GM21381 (cell line): ENCODE measurements around the gene LRBA.
"Not testable (repeated sequence)": the region's sequence is repeated elsewhere in the genome, so short reads cannot be mapped to it uniquely, and the experiment has no call there.

Source experiments
- ATAC-seq: cut with Tn5 transposase; IDR thresholded peaks from one replicate; pipeline ENCODE4 v1.9.1; 2021; ENCODE audit warnings: mild to moderate bottlenecking, moderate library complexity; ENCODE audit not compliant: unreplicated experiment

Gene LRBA

GRCh38 chr4:150746156-150746555 is 268.9 kb downstream of the LRBA start:
- no peak for ATAC-seq

DNA sequence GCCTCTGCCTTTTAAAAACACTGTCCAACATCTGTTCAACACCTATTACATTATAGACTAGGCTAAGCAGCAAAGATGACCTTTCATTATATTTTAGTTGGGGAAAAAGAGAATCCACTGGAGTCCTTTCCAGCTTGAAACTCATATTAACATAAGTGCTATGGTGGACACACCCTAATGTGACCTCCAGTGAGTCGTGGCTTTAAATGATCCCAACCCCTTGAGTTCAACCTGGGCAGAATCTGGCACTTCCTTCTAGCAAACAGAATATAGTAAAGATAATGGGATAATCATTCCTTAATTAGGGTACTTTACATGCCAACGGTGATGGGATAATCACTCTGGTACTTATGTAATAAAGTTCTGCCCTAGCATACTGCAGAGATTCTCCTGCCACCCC is 270.5 kb downstream of the LRBA start:
- no peak for ATAC-seq

- ATAC-seq, result no peak
These were observed 271.3 kb downstream of the LRBA start for GRCh38 chr4:150743564-150744342.

DNA sequence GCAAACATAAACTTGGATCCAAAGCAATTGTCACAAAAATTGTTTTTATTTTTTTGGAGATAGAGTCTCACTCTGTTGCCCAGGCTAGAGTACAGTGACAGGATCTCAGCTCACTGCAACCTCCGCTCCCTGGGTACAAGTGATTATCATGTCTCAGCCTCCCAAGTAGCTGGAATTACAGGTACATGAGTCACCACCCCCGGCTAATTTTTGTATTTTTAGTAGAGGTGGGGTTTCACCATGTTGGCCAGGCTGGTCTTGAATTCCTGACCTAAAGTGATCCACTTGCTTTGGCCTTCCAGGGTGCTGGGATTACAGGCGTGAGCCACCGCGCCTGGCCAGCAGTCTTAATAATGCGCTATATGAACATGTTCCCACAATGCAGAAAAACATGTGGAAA is 272.2 kb downstream of the LRBA start:
- not testable (repeated sequence) for ATAC-seq

- ATAC-seq, result no peak
These were observed 275.5 kb downstream of the LRBA start for GRCh38 chr4:150739591-150739990.

- ATAC-seq, result no peak
These were observed 289.0 kb downstream of the LRBA start for GRCh38 chr4:150725957-150726523.

DNA sequence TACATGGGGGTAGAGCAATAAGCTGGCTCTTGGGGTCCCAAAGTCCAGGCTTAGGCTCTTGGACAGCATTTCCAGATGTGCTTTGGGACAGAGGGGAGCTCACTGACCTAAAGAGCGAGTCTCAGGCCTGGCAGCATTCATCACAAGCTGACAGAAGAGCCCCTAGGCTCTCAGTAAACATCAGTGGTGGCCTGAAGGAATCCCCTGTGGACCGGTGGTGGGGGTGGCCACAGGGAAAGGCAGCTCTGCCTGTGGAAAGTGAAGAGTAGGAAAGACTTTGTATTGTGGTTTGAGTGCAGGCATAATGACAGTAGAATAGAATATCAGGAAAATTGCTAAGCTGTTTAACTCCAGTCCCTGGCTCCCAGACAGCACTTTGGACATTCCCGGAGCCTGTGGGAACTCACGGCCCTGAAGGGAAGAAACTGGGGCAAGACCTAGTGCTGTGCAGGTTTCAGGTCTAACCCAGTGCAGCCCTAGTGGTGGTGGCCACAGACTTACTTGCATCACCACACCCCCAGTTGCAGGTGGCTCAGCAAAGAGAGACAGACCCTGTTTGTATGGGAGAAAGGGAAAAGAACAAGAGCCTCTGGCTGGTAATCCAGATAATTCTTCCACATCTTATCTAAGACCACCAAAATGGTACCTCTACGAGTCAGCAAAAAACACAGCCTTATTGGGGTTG is 291.2 kb downstream of the LRBA start:
- ATAC-seq, result no peak

GRCh38 chr4:150722908-150723362 is 292.1 kb downstream of the LRBA start:
- no peak for ATAC-seq

- ATAC-seq, result no peak
These were observed 294.0 kb downstream of the LRBA start for GRCh38 chr4:150720973-150721518.

DNA sequence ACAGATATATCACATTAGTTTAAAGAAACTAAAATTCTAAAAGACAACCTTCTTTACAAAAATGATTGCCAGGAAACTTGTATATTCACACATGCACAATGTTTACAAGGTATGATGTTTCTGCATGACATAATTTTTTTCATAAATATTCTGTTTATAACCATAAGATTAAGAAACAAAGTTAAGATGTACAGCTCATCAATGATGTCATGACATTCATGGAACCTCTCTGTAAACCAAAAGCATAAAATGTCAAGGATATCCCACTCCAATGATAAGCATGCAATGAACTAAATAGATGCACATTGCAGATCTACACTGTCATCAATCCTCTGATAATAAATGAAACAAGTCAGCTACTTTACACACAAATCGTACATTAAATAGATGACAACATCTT is 297.1 kb downstream of the LRBA start:
- ATAC-seq, result no peak

DNA sequence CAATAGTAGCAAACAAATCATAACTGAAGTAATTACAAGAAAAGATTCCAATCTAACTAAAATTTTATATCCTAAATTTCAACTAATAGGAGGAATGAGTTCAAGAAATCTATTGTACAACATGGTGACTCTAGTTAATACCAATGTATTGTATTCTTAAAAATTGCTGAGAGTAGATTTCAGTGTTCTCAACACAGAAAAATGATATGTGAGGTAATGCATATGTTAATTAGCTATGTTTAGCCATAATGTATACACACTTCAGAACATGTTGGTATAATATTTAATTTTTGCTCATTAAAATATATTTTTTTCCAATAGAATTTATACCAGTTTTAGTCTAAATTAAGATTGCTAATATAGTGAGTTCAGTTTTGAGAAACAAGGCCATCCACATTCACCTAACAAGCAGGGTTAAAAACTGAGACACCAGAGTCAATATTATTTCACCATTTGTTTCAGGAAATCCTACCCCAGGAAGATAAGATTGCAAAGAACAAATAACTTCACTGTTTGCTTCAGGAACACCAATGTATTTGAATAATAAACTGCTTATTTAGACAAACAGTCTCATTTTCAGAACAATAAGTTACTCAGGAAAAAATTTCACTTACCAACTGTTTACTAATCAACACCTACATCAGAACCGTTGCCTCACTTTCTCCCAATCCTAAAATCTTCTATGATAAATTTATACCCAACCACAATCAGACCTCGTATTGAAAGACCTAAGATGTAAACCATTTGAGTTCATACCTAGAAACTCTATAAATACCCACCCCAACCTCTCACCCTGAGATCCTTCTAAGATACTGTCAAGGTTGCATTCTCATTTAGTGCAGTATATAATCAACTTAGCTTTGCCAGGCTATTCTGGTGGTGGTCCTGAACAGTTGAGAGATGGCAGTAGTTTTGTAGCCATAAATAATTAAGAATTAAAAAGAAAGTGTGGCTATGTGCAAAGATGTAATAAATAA is 300.3 kb downstream of the LRBA start:
- ATAC-seq, result no peak

DNA sequence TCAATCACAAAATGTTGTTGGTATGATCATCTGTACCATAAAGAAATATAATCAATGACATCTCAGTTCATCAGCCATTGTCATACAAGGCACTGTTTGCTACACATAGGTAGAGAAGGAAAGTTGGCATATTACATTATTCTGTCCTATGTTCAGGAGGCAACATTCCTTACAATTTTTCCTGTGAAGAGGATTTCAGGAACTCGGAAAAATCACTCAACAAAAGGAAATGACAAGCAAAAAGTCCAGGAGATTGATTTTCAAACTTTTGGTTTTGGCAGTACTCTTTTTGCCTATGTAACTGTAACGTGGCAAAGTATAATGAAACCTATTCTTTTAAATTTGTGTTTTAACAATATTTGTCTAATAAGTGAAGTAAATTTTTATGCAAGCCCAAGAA is 301.8 kb downstream of the LRBA start:
- no peak for ATAC-seq

- ATAC-seq, result no peak
These were observed 304.2 kb downstream of the LRBA start for GRCh38 chr4:150710770-150711375.

DNA sequence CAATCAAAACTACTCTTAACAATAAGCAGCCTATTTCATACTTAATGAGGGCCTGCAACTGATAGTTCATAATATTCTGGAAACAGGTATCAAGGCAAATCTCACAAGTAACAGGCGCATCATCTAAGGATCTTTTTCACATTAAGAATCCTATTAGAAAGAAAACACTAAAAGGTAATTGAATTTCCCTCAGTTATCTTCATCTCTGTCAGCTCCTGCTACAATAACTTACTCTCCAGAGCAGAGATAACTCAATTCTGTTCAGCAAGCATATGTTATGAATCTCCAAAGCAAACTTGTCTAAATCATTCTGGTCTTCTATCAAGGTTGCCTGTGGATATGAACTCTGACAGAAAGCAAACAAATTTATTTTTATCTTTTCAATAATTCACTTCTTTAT is 307.1 kb downstream of the LRBA start:
- no peak for ATAC-seq

- no peak for ATAC-seq
These were observed 315.5 kb downstream of the LRBA start for GRCh38 chr4:150699599-150699998.

GRCh38 chr4:150695162-150695561 is 319.9 kb downstream of the LRBA start:
- ATAC-seq, result no peak

DNA sequence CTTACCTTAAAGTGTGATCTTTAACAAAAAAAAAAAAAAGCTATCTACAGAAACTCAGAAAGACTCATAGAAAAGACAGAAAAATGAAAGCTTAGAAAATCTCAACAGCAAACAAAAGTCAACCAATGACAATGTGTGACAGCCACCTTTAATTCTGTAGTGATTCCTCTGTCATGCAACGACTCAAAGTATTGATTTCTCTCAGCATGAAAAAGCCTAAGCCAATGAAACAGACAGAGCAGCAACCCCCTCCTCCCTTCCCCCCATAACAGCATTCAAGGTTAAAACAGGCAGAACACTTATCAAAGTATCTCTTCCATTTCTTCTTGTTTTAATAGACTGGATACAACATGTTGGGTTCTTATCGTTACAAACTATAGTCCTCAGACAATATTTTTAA is 320.6 kb downstream of the LRBA start:
- ATAC-seq, result no peak

GRCh38 chr4:150683775-150684350 is 331.2 kb downstream of the LRBA start:
- no peak for ATAC-seq

- ATAC-seq, result no peak
These were observed 333.0 kb downstream of the LRBA start for GRCh38 chr4:150682126-150682525.

DNA sequence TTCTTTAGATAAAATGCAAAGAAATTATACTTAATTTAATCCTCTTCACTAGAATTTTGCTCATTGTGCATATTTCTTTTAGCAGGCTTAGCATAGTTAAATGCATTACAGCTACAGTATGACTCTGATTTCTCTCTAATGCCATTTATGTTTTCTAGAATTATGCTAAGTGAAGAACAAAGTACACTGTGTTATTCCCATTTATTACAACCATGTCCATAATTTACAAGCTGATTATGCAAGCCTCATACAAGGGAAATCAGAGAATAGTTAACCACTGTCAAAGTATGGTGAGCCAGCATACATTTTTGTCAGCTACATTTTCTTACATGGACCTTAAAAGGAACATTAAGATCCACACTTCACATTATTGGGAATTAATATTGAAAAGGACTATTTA is 334.0 kb downstream of the LRBA start:
- ATAC-seq, result no peak
